ENCODE data around the gene SLC25A21. TPM values are rescaled to one million over a fixed set of nuclear protein-coding genes. Genes with fewer than 3 reads are reported as not detected.
A peak's percentile ranks its signal among the peaks of the same experiment; 100 is the strongest.

The SLC25A21 gene
- total and polyA plus RNA-seq, 2 of the 13 experiments (the other 11 are each of a cell fraction or from before 2014, with no cell fraction given) = 1.9 to 2.9 TPM

DNA sequence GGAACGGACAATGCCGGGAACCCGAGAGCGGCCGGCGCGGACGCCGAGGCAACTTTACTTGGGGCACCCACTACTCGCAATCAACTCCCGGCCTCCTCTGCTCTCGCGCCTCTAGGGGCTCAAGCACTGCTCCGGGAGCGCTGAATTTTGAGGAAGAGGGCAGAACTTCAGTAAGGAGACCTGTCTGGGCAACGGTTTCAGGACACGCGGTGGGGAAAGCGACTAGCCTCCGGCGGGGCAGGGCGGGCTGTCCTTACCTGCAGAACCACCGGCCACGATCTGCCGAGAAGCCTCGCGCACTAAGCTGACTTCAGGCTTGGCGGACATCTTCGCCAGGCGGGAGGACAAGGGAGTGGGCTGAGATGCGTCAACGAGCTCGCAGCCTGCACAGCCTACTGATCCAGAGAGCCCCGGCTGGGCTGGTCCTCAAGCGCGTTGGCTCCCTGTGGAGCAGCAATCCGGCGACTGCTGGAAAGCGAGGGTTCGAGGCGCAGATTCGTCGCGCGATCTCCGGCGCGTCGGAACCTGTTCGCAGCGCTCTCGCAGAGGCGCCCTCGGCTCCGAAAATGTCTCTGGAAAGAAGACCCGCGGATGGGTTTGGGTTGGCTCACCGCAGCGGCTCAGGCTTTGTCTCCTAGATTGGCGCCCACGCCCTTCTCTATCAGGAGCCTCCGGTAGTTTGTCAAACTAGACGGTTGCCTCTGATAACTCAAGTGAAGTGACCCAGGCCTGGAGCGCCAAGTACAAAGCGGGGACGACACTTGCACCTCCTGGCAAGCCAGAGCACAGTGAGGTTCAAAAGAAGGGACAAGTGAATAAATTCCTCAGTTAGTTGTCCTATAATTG, at the start of gene SLC25A21 (continued):
- TF ChIP-seq, protein P1, sequence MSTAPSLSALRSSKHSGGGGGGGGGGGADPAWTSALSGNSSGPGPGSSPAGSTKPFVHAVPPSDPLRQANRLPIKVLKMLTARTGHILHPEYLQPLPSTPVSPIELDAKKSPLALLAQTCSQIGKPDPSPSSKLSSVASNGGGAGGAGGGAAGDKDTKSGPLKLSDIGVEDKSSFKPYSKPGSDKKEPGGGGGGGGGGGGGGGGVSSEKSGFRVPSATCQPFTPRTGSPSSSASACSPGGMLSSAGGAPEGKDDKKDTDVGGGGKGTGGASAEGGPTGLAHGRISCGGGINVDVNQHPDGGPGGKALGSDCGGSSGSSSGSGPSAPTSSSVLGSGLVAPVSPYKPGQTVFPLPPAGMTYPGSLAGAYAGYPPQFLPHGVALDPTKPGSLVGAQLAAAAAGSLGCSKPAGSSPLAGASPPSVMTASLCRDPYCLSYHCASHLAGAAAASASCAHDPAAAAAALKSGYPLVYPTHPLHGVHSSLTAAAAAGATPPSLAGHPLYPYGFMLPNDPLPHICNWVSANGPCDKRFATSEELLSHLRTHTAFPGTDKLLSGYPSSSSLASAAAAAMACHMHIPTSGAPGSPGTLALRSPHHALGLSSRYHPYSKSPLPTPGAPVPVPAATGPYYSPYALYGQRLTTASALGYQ (CRISPR knock-in tag; IDR thresholded peaks at IDR 0.05) = peak; percentile 94
- TF ChIP-seq ARID2 (CRISPR knock-in tag; IDR thresholded peaks at IDR 0.05; ENCODE audit: borderline replicate concordance) (peak; percentile 65; the same call in 1 of the 2 replicates), ATRX (CRISPR knock-in tag; IDR thresholded peaks at IDR 0.05; ENCODE audit: borderline replicate concordance) (0 out of 2 replicates have a peak, but pooled peaks have one; percentile 62), ADNP (CRISPR knock-in tag; IDR thresholded peaks at IDR 0.05) (peak; percentile 59; the same call in 1 of the 2 replicates), YEATS4 (CRISPR knock-in tag; IDR thresholded peaks at IDR 0.05; ENCODE audit: borderline replicate concordance) (peak; percentile 99), FOXA3 (CRISPR knock-in tag; IDR thresholded peaks at IDR 0.05) (peak; percentile 80), RAD21 (CRISPR knock-in tag; IDR thresholded peaks at IDR 0.05) (peak; percentile 60), CHCHD3 (CRISPR knock-in tag; IDR thresholded peaks at IDR 0.05) (peak; percentile 96), SNAPC2 (CRISPR knock-in tag; IDR thresholded peaks at IDR 0.05) (peak; percentile 96), NFATC3 (CRISPR knock-in tag; IDR thresholded peaks at IDR 0.05) (peak; percentile 97), U2AF2 (IDR thresholded peaks at IDR 0.05; ENCODE audit: low read depth, low read length) (peak; percentile 84; the same call in 1 of the 2 replicates), MXD4 (CRISPR knock-in tag; IDR thresholded peaks at IDR 0.05) (peak; percentile 90), DNMT1 (CRISPR knock-in tag; IDR thresholded peaks at IDR 0.05) (peak; percentile 94), KMT2B (CRISPR knock-in tag; IDR thresholded peaks at IDR 0.05) (peak; percentile 98)
- TF ChIP-seq, protein P2, sequence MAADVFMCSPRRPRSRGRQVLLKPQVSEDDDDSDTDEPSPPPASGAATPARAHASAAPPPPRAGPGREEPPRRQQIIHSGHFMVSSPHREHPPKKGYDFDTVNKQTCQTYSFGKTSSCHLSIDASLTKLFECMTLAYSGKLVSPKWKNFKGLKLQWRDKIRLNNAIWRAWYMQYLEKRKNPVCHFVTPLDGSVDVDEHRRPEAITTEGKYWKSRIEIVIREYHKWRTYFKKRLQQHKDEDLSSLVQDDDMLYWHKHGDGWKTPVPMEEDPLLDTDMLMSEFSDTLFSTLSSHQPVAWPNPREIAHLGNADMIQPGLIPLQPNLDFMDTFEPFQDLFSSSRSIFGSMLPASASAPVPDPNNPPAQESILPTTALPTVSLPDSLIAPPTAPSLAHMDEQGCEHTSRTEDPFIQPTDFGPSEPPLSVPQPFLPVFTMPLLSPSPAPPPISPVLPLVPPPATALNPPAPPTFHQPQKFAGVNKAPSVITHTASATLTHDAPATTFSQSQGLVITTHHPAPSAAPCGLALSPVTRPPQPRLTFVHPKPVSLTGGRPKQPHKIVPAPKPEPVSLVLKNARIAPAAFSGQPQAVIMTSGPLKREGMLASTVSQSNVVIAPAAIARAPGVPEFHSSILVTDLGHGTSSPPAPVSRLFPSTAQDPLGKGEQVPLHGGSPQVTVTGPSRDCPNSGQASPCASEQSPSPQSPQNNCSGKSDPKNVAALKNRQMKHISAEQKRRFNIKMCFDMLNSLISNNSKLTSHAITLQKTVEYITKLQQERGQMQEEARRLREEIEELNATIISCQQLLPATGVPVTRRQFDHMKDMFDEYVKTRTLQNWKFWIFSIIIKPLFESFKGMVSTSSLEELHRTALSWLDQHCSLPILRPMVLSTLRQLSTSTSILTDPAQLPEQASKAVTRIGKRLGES (CRISPR knock-in tag; IDR thresholded peaks at IDR 0.05; ENCODE audit: borderline replicate concordance) = peak; percentile 85
- TF ChIP-seq, protein P3, sequence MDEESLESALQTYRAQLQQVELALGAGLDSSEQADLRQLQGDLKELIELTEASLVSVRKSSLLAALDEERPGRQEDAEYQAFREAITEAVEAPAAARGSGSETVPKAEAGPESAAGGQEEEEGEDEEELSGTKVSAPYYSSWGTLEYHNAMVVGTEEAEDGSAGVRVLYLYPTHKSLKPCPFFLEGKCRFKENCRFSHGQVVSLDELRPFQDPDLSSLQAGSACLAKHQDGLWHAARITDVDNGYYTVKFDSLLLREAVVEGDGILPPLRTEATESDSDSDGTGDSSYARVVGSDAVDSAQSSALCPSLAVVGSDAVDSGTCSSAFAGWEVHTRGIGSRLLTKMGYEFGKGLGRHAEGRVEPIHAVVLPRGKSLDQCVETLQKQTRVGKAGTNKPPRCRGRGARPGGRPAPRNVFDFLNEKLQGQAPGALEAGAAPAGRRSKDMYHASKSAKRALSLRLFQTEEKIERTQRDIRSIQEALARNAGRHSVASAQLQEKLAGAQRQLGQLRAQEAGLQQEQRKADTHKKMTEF (CRISPR knock-in tag; IDR thresholded peaks at IDR 0.05) = peak; percentile 96
- TF ChIP-seq, protein P4, sequence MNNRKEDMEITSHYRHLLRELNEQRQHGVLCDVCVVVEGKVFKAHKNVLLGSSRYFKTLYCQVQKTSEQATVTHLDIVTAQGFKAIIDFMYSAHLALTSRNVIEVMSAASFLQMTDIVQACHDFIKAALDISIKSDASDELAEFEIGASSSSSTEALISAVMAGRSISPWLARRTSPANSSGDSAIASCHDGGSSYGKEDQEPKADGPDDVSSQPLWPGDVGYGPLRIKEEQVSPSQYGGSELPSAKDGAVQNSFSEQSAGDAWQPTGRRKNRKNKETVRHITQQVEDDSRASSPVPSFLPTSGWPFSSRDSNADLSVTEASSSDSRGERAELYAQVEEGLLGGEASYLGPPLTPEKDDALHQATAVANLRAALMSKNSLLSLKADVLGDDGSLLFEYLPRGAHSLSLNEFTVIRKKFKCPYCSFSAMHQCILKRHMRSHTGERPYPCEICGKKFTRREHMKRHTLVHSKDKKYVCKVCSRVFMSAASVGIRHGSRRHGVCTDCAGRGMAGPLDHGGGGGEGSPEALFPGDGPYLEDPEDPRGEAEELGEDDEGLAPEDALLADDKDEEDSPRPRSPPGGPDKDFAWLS (CRISPR knock-in tag; IDR thresholded peaks at IDR 0.05; ENCODE audit: borderline replicate concordance) = peak; percentile 73; the same call in 1 of the 2 replicates
- TF ChIP-seq, protein P5, sequence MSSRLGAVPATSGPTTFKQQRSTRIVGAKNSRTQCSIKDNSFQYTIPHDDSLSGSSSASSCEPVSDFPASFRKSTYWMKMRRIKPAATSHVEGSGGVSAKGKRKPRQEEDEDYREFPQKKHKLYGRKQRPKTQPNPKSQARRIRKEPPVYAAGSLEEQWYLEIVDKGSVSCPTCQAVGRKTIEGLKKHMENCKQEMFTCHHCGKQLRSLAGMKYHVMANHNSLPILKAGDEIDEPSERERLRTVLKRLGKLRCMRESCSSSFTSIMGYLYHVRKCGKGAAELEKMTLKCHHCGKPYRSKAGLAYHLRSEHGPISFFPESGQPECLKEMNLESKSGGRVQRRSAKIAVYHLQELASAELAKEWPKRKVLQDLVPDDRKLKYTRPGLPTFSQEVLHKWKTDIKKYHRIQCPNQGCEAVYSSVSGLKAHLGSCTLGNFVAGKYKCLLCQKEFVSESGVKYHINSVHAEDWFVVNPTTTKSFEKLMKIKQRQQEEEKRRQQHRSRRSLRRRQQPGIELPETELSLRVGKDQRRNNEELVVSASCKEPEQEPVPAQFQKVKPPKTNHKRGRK (CRISPR knock-in tag; IDR thresholded peaks at IDR 0.05) = peak; percentile 97
